Stomach (tissue), 9 donors: ENCODE data around the gene MYH9. TPM values are rescaled to one million over a fixed set of nuclear protein-coding genes. Genes with fewer than 3 reads are reported as not detected.

Experiments
- DNase-seq, 2 donors: peaks; one replicate each; pipeline versions ENCODE4 v3.0.0 to v3.0.0-alpha.2; 2013 to 2019
- H3K27ac ChIP-seq, 5 donors: fragments of 200-600 bp in 4 of 5; sonication (generic) in 4 of 5; one replicate each; pipeline ENCODE4 v1.5.1; 2013 to 2019; ENCODE audit warnings: mild to moderate bottlenecking in 1 of 5, moderate library complexity in 1 of 5
- H3K27me3 ChIP-seq, 3 donors: fragments of 200-600 bp; sonication (generic); one replicate each; pipeline ENCODE4 v1.5.1; 2017 to 2019; ENCODE audit warnings: mixed run types in 1 of 3
- H3K36me3 ChIP-seq, 4 donors: fragments of 200-600 bp; sonication (generic); 1 replicate in 3 of 4; 2 replicates in 1 of 4; pipeline ENCODE4 v1.5.1; 2016 to 2019
- H3K4me1 ChIP-seq, 4 donors: fragments of 200-600 bp; sonication (generic); one replicate each; pipeline ENCODE4 v1.5.1; 2016 to 2019
- H3K4me3 ChIP-seq, 4 donors: fragments of 200-600 bp; sonication (generic) in 3 of 4; one replicate each; pipeline ENCODE4 v1.5.1; 2016 to 2019; ENCODE audit warnings: mild to moderate bottlenecking in 1 of 4
- H3K9me3 ChIP-seq, 4 donors: fragments of 200-600 bp; sonication (generic); one replicate each; pipeline ENCODE4 v1.5.1; 2016 to 2019
- EP300 ChIP-seq: sonication (generic); formaldehyde crosslinking; IDR thresholded peaks from one replicate; pipeline ENCODE4 v1.6.1; 2017; ENCODE audit warnings: antibody characterized with exemption
- POLR2A ChIP-seq, 4 donors: fragments of 450-650 bp; IDR thresholded peaks; one replicate each; pipeline ENCODE4 v1.6.1; 2016; ENCODE audit warnings: antibody characterized with exemption in 4 of 4, control low read depth in 2 of 4, mild to moderate bottlenecking in 1 of 4, moderate library complexity in 1 of 4
- POLR2AphosphoS5 ChIP-seq, 3 donors: sonication (generic); formaldehyde crosslinking; IDR thresholded peaks; one replicate each; pipeline ENCODE4 v1.6.1; 2016; ENCODE audit warnings: antibody characterized with exemption in 3 of 3
- WGBS, 5 donors: extraction: QIAGEN DNeasy Blood & Tissue Kit in 3 of 5; methylation state at CpG; one replicate each; pipeline versions ENCODE4 v1.1.5 to v1.1.7; 2013 to 2018; 5-methylcytosine and 5-hydroxymethylcytosine counted together
- intact Hi-C: fragments of 100-400 bp; cut with DNase I; formaldehyde crosslinking; loops from one replicate; pipeline ENCODE4 v1.15.1; 2023; ENCODE audit warnings: low total_unique reads
- polyA plus RNA-seq, 3 donors: library from polyadenylated mRNA; stranded (reverse); fragments of 200-250 nt; gene quantifications; one replicate each; pipeline ENCODE4 v1.2.3, GENCODE V29; 2013
- total RNA-seq, 5 donors: library from RNA; depleted of rRNA; stranded (reverse); fragments of >200 nt; gene quantifications; one replicate each; pipeline versions ENCODE4 v1.1.0 to v1.2.3, GENCODE V29; 2014 to 2016
- TF ChIP-seq, protein P1 (sequence below), 7 experiments: fragments of 450-650 bp in 4 of 7; fragments of 200-600 bp in 3 of 7; sonication (generic) in 3 of 7; IDR thresholded peaks; one replicate each; pipeline ENCODE4 v1.5.1; 2016 to 2019; ENCODE audit warnings: antibody characterized with exemption in 7 of 7, control low read depth in 2 of 7, mild to moderate bottlenecking in 1 of 7
- donor health status: healthy with polysubstance abuse.
- donor health status: Bipolar disorder and iron deficiency.
- donor health status: healthy.

MYH9 gene
- total and polyA plus RNA-seq, 8 donors, result 46.7 to 620 (median 197) TPM

DNA sequence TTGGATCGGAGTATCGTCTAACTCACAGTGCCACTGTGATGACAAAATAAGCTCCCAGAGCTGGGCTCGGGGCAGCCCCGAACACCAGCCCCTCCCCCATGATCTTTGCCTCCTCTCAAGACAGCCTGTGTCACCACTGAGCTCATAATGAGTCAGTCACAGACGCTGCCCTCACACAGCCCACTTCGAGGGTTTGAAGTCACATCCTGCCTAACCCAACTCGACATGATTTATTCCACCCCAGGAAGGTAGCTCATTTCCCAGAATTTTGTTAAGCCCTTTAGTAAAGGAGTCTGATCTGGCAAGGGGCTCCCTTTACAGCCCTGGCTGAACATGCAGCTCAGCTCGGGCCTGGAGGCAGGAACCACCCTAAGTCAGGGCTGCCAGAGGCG lies 22.8 kb downstream of the MYH9 start:
- Histone ChIP-seq H3K27ac (peak overlapping the region; percentile 82 to 100 (median 95)), H3K36me3 (peaks cover 0 to 7% (median 4%) of the 10 kb centered on the region in 4 donors), H3K27me3 (no peaks in the 10 kb centered on the region), H3K9me3 (no peaks in the 10 kb centered on the region), H3K4me3 (no peak overlapping the region), H3K4me1 (peaks cover 100% of the 10 kb centered on the region in 4 donors)
- TF ChIP-seq, protein P1, sequence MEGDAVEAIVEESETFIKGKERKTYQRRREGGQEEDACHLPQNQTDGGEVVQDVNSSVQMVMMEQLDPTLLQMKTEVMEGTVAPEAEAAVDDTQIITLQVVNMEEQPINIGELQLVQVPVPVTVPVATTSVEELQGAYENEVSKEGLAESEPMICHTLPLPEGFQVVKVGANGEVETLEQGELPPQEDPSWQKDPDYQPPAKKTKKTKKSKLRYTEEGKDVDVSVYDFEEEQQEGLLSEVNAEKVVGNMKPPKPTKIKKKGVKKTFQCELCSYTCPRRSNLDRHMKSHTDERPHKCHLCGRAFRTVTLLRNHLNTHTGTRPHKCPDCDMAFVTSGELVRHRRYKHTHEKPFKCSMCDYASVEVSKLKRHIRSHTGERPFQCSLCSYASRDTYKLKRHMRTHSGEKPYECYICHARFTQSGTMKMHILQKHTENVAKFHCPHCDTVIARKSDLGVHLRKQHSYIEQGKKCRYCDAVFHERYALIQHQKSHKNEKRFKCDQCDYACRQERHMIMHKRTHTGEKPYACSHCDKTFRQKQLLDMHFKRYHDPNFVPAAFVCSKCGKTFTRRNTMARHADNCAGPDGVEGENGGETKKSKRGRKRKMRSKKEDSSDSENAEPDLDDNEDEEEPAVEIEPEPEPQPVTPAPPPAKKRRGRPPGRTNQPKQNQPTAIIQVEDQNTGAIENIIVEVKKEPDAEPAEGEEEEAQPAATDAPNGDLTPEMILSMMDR (IDR thresholded peaks at IDR 0.05), result no peak
- TF ChIP-seq POLR2A (IDR thresholded peaks at IDR 0.05) (no peak), POLR2AphosphoS5 (IDR thresholded peaks at IDR 0.05) (peak; percentile 35 to 86 (median 63)), EP300 (peak; percentile 54)
- intact Hi-C loops, result loop anchor here (10.0 kb wide), 1 partner anchor 110 kb away; no protein-coding TSS in a partner anchor
- WGBS, 5 donors, result 21 to 38% (median 26%) methylated on average over 8 to 9 of the region's 9 CpGs
- DNase-seq, result peak; percentile 65 to 91

DNA sequence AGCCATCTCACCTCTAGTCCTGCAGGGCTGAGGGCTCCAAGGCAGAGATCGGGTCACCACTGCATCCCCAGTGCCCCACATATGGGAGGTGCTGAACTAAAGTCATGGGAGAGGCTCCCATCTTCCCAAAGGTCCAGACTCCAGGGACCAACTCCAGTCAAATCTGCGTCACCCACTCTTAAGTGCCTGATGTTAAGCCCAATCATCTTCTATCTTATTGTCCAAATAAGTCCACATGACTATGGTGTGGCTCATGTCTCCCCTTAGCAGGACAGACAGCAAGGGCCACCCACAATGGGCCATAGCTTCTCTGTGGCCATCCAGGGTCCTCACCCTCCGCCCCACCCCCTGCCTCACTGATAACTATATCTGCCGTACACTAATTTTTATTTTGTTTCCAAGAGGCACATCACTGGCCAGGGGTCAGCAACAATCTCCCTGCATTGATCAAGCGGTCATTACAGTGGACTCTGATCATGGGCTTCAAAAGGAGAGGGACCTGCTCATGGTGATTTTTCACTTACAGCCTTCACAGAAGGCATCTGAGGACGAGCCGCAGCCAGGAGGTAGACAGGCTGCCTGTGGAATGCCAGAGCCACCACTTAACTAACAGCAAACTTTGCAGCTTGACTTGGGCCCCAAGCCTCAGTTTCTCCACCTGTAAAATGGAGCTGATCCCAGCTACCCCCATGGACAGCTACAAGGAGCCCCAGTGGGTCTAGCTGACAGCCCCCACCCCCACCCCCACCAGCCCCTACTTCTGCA lies 23.3 kb downstream of the MYH9 start:
- H3K9me3 ChIP-seq, result no peaks in the 10 kb centered on the region
- WGBS, 5 donors, result 62 to 72% (median 67%) methylated on average over 7 of the region's 7 CpGs
- peaks cover 0 to 7% (median 4%) of the 10 kb centered on the region in 4 donors for H3K36me3 ChIP-seq
- peak overlapping the region; percentile 82 to 100 (median 95) for H3K27ac ChIP-seq
- peaks cover 100% of the 10 kb centered on the region in 4 donors for H3K4me1 ChIP-seq
- no peak overlapping the region for H3K4me3 ChIP-seq
- H3K27me3 ChIP-seq, result no peaks in the 10 kb centered on the region
- TF ChIP-seq POLR2AphosphoS5 (IDR thresholded peaks at IDR 0.05) (peak in 1 of 3 donors; percentile 9), EP300 (no peak)
- DNase-seq, result no peak
- intact Hi-C loops, result loop anchor here (10.0 kb wide), 1 partner anchor 110 kb away; no protein-coding TSS in a partner anchor

DNA sequence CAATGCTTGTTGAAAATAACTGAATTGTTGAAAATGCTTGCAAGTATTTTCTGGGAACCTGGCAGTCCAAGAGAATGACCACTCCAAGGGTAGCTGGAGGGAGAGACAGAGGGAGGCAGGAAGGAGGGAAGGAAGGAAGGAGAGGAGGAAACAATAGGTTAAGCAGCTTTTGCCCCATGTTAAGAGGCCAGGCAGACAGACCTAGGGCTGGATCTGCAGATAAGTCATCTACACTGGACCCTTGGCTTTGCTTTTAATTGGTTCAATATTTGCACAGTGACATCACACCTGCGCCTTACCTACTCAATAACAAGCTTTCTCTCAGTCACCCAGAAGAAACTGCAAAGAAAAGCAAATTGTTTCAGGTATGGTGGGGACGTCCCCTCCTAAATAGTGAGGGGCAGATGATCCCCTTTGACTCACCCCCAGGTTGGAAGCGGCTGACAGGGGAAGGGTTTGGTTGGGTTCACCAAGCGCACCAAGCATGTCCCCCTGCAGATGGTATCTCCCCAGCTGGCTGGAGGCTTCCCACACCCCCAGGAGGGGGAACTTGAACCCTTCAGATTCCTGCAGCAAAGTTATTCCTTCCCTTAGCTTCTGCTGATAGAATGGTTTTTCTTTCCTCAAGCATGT lies 24.3 kb downstream of the MYH9 start:
- WGBS, 5 donors, result 15 to 63% (median 34%) methylated on average over 4 of the region's 4 CpGs
- DNase-seq, result peak; percentile 65 to 85
- TF ChIP-seq POLR2A (IDR thresholded peaks at IDR 0.05) (no peak), POLR2AphosphoS5 (IDR thresholded peaks at IDR 0.05) (peak in 1 of 3 donors; percentile 4), EP300 (no peak)
- TF ChIP-seq, protein P1 (IDR thresholded peaks at IDR 0.05), result no peak
- Histone ChIP-seq H3K27me3 (no peaks in the 10 kb centered on the region), H3K36me3 (peaks cover 0 to 7% (median 4%) of the 10 kb centered on the region in 4 donors), H3K4me3 (peak overlapping the region in 2 of 4 donors; percentile 5 to 8), H3K27ac (peak overlapping the region; percentile 82 to 100 (median 95)), H3K4me1 (peaks cover 98 to 100% (median 100%) of the 10 kb centered on the region in 4 donors), H3K9me3 (no peaks in the 10 kb centered on the region)
- intact Hi-C loops, result loop anchor here (10.0 kb wide), 1 partner anchor 111 kb away; no protein-coding TSS in a partner anchor

DNA sequence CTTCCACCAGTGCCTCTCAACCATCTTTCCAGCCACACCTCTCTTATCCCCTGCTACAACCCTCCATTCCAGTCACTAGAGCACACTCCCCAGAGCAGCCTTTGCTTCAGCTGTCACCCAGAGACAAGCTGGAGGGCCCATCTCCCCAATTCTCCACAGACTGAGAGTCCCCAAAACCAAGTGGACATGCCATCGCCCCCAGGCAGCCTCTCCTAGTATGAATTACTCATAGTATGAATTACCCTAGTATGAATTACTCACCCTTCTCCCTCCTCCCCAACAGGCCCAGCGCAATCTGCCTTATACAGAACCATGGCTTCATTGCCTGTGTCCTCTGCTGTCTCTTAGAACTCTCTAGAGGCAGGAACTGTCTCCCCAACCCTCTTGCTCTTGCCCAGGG lies 24.8 kb downstream of the MYH9 start:
- Histone ChIP-seq H3K4me1 (peaks cover 98 to 100% (median 100%) of the 10 kb centered on the region in 4 donors), H3K27ac (peak overlapping the region; percentile 82 to 100 (median 95)), H3K27me3 (no peaks in the 10 kb centered on the region), H3K36me3 (peaks cover 0 to 7% (median 4%) of the 10 kb centered on the region in 4 donors), H3K4me3 (peak overlapping the region in 1 of 4 donors; percentile 8), H3K9me3 (no peaks in the 10 kb centered on the region)
- TF ChIP-seq POLR2AphosphoS5 (IDR thresholded peaks at IDR 0.05) (peak in 1 of 3 donors; percentile 0), EP300 (no peak)
- 35 to 59% (median 51%) methylated on average over 2 of the region's 2 CpGs for WGBS, 5 donors
- intact Hi-C loops, result loop anchor here (10.0 kb wide), 1 partner anchor 112 kb away; no protein-coding TSS in a partner anchor
- DNase-seq, result no peak

DNA sequence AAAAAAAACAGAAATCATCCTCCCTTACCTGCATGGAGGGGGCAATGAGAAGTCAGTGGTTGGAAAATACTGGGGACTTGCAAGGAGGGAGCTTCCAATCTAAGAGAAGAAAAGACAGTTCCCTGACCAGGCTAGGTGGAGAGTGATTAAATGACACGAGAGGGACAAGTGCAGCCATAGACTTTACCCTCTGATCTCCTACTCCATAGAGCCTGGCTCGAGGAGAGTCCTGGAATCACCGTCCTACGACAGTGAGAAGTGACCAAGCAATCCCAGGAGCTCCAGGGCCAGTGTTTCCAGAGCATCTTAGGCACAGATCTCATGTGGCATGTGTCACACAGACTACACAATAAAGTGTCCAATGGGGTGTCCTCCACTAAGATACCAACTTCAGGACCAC lies 25.7 kb downstream of the MYH9 start:
- Histone ChIP-seq H3K4me3 (peak overlapping the region in 1 of 4 donors; percentile 7), H3K27ac (peak overlapping the region; percentile 82 to 100 (median 95)), H3K9me3 (no peaks in the 10 kb centered on the region), H3K4me1 (peaks cover 96 to 100% (median 100%) of the 10 kb centered on the region in 4 donors), H3K36me3 (peaks cover 0 to 5% (median 4%) of the 10 kb centered on the region in 4 donors), H3K27me3 (no peaks in the 10 kb centered on the region)
- no peak for DNase-seq
- TF ChIP-seq POLR2AphosphoS5 (IDR thresholded peaks at IDR 0.05), result no peak
- TF ChIP-seq, protein P1 (IDR thresholded peaks at IDR 0.05), result no peak
- no peak for TF ChIP-seq POLR2A (IDR thresholded peaks at IDR 0.05)
- TF ChIP-seq EP300, result no peak
- 55 to 86% (median 71%) methylated on average over 3 to 4 of the region's 4 CpGs for WGBS, 5 donors
- intact Hi-C loops, result loop anchor here (10.0 kb wide), 1 partner anchor 113 kb away; no protein-coding TSS in a partner anchor
